Esophagus squamous epithelium (tissue), 4 donors: ENCODE measurements around the gene ARID3B.

ENCODE experiments used
- POLR2A ChIP-seq, 4 donors: fragments of 450-650 bp; IDR thresholded peaks; one replicate each; pipeline ENCODE4 v1.6.1; 2017; ENCODE audit warnings: antibody characterized with exemption in 4 of 4, mild to moderate bottlenecking in 4 of 4, moderate library complexity in 3 of 4
- TF ChIP-seq, protein P1 (sequence below), 6 experiments: fragments of 450-650 bp in 4 of 6; fragments of 200-600 bp in 2 of 6; sonication (generic) in 2 of 6; IDR thresholded peaks; one replicate each; pipeline ENCODE4 v1.5.1; 2016 to 2019; ENCODE audit warnings: antibody characterized with exemption in 6 of 6, mild to moderate bottlenecking in 4 of 6, moderate library complexity in 4 of 6

DNA sequence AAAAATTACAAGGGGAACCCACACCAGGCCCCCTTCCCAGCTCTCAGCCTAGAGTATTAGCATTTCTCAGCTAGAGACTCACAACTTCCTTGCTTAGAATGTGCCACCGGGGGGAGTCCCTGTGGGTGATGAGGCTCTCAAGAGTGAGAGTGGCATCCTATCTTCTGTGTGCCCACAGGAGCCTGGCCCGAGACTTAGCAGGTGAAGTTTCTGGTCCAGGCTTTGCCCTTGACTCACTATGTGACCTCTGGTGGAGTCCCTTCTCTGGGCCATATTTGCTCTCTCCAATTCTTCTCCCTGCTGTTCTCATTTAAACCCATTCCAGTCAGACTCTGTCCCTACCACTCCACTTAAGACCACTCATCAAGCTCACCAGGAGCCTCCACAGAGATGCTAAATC is 92.8 kb downstream of the ARID3B start:
- TF ChIP-seq, protein P1, sequence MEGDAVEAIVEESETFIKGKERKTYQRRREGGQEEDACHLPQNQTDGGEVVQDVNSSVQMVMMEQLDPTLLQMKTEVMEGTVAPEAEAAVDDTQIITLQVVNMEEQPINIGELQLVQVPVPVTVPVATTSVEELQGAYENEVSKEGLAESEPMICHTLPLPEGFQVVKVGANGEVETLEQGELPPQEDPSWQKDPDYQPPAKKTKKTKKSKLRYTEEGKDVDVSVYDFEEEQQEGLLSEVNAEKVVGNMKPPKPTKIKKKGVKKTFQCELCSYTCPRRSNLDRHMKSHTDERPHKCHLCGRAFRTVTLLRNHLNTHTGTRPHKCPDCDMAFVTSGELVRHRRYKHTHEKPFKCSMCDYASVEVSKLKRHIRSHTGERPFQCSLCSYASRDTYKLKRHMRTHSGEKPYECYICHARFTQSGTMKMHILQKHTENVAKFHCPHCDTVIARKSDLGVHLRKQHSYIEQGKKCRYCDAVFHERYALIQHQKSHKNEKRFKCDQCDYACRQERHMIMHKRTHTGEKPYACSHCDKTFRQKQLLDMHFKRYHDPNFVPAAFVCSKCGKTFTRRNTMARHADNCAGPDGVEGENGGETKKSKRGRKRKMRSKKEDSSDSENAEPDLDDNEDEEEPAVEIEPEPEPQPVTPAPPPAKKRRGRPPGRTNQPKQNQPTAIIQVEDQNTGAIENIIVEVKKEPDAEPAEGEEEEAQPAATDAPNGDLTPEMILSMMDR (IDR thresholded peaks at IDR 0.05), result no peak
- no peak for TF ChIP-seq POLR2A (IDR thresholded peaks at IDR 0.05)
